OCI-LY3 (cell line): Measurements from ENCODE around the gene SLC44A1.

ENCODE experiments used
- EZH2phosphoT487 ChIP-seq: fragments of 200-600 bp; shearing (Covaris generic); IDR thresholded peaks from 2 replicates; pipeline ENCODE4 v1.6.1; 2018; ENCODE audit warnings: antibody characterized with exemption, mixed run types, low read depth
- TF ChIP-seq, protein P1 (sequence below): fragments of 200-600, 300-600 bp; sonication (generic); IDR thresholded peaks from 2 replicates; pipeline ENCODE4 v1.5.1; 2014; ENCODE audit warnings: antibody characterized with exemption, low read length, low read depth

DNA sequence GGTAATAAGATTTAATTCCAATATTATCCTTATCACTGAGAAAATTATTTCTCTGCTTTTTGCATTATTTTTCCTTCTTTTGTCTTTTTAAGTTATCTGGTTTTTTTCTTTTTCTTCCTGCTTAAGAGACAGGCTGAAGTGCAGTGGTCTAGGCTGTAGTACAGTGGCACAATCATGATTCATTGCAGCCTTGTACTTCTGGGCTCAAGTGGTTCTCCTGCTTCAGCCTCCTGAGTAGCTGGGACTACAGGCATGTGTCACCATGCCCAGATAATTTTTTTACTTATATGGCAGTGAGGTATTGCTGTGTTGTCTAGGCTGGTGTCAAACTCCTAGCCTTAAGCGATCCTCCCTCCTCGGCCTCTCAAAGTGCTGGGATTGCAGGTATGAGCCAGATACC is 93.9 kb downstream of the SLC44A1 start:
- TF ChIP-seq, protein P1, sequence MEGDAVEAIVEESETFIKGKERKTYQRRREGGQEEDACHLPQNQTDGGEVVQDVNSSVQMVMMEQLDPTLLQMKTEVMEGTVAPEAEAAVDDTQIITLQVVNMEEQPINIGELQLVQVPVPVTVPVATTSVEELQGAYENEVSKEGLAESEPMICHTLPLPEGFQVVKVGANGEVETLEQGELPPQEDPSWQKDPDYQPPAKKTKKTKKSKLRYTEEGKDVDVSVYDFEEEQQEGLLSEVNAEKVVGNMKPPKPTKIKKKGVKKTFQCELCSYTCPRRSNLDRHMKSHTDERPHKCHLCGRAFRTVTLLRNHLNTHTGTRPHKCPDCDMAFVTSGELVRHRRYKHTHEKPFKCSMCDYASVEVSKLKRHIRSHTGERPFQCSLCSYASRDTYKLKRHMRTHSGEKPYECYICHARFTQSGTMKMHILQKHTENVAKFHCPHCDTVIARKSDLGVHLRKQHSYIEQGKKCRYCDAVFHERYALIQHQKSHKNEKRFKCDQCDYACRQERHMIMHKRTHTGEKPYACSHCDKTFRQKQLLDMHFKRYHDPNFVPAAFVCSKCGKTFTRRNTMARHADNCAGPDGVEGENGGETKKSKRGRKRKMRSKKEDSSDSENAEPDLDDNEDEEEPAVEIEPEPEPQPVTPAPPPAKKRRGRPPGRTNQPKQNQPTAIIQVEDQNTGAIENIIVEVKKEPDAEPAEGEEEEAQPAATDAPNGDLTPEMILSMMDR, result no peak
- TF ChIP-seq EZH2phosphoT487, result no peak
